Measurements from ENCODE around the gene RAMAC.

DNA sequence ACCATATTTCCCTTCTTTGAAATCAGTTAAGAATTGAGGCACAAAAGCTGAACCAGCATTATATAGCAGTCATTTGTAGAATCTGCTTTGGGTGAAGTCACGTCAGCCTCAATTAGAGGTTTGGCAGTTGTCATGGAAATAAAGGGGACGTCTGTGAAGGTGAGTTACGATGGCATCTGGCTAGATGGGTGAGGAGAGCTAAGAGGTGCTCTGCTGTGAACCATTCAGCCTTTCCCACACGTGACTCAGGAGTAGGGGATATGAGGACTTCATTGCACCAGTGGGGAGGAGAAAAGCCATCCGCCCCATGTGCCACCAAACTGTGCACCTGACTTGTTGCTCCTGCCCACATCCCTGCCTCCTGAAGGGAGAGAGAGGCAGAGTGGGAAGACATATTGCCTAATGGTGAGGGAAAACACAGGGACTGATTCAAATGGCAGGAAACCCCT, 28.2 kb downstream of the RAMAC start:
- TF ChIP-seq CTCF (IDR thresholded peaks at IDR 0.05) (no peak), POLR2A (IDR thresholded peaks at IDR 0.05) (no peak)
